ENCODE measurements around the gene DLX6.
"Not testable (repeated sequence)": the region's sequence is repeated elsewhere in the genome, so short reads cannot be mapped to it uniquely, and the experiment has no call there.

The DLX6 gene

GRCh38 chr7:97021747-97022490, 16.6 kb downstream of the DLX6 start:
- in situ Hi-C loops (cut with HindIII; ENCODE audit: low sequenced_read_pairs) = no loop called here

GRCh38 chr7:97022491-97023306, 17.3 kb downstream of the DLX6 start:
- in situ Hi-C loops (cut with HindIII; ENCODE audit: low sequenced_read_pairs) = no loop called here

- in situ Hi-C loops (cut with HindIII; ENCODE audit: low sequenced_read_pairs) = no loop called here
Observed at GRCh38 chr7:97024209-97025129, 19.1 kb downstream of the DLX6 start, which contains the start of gene DLX5. TSS of gene DLX5 (minus strand) at chr7:97024831. CDS start at chr7:97024623, 208 bp downstream.

- in situ Hi-C loops (cut with HindIII; ENCODE audit: low sequenced_read_pairs) = no loop called here
Observed at GRCh38 chr7:97025130-97025499, 19.8 kb downstream of the DLX6 start.

GRCh38 chr7:97025983-97026714, 20.8 kb downstream of the DLX6 start:
- in situ Hi-C loops (cut with HindIII; ENCODE audit: low sequenced_read_pairs) = no loop called here

- in situ Hi-C loops (cut with HindIII; ENCODE audit: low sequenced_read_pairs) = no loop called here
Observed at GRCh38 chr7:97026715-97027426, 21.5 kb downstream of the DLX6 start.

GRCh38 chr7:97027427-97028234, 22.3 kb downstream of the DLX6 start:
- in situ Hi-C loops (cut with HindIII; ENCODE audit: low sequenced_read_pairs) = no loop called here

- in situ Hi-C loops (cut with HindIII; ENCODE audit: low sequenced_read_pairs) = not testable (repeated sequence)
Observed at GRCh38 chr7:97034213-97034852, 29.0 kb downstream of the DLX6 start.

- in situ Hi-C loops (cut with HindIII; ENCODE audit: low sequenced_read_pairs) = no loop called here
Observed at GRCh38 chr7:97039374-97040065, 34.2 kb downstream of the DLX6 start.

GRCh38 chr7:97043281-97043680, 37.9 kb downstream of the DLX6 start:
- in situ Hi-C loops (cut with HindIII; ENCODE audit: low sequenced_read_pairs) = no loop called here
